ENCODE results near the gene KHDC3L. TPM values are rescaled to one million over a fixed set of nuclear protein-coding genes. Genes with fewer than 3 reads are reported as not detected.

The KHDC3L gene
- not detected for total RNA-seq

- no peaks in the 10 kb centered on the region for H3K27me3 Mint-ChIP-seq
These were observed at the start of gene KHDC3L for GRCh38 chr6:73362358-73362757. KHDC3L (plus strand) TSS chr6:73362658; CDS start chr6:73362730, 72 bp downstream.

GRCh38 chr6:73314577-73315492 is 47.6 kb upstream of the KHDC3L start:
- Mint-ChIP-seq H3K9me3 (peaks cover 4% of the 10 kb centered on the region), H3K4me1 (peaks cover 5% of the 10 kb centered on the region), H3K27ac (no peak overlapping the region), H3K27me3 (peaks cover 28% of the 10 kb centered on the region), H3K36me3 (ENCODE audit: low read depth) (no peaks in the 10 kb centered on the region), H3K4me3 (no peak overlapping the region)
- no peak for ATAC-seq (replicated peaks)

More at GRCh38 chr6:73362358-73362757, at the start of gene KHDC3L:
- ATAC-seq (replicated peaks), result no peak
- H3K4me3 Mint-ChIP-seq, result no peak within 1 kb of the TSS
- no peaks in the 10 kb centered on the region for H3K9me3 Mint-ChIP-seq
- no peak within 1 kb of the TSS for H3K27ac Mint-ChIP-seq
- H3K36me3 Mint-ChIP-seq (ENCODE audit: low read depth), result no peaks in the 10 kb centered on the region
- H3K4me1 Mint-ChIP-seq, result no peaks in the 10 kb centered on the region

- Mint-ChIP-seq H3K9me3 (peaks cover 1% of the 10 kb centered on the region), H3K27ac (no peak overlapping the region), H3K4me1 (no peaks in the 10 kb centered on the region), H3K4me3 (no peak overlapping the region), H3K27me3 (peaks cover 5% of the 10 kb centered on the region), H3K36me3 (ENCODE audit: low read depth) (no peaks in the 10 kb centered on the region)
- ATAC-seq (replicated peaks), result no peak
These were observed 39.1 kb upstream of the KHDC3L start for GRCh38 chr6:73323323-73323722.

GRCh38 chr6:73325656-73326055 is 36.8 kb upstream of the KHDC3L start:
- no peak overlapping the region for H3K27ac Mint-ChIP-seq
- H3K4me3 Mint-ChIP-seq, result no peak overlapping the region
- H3K36me3 Mint-ChIP-seq (ENCODE audit: low read depth), result no peaks in the 10 kb centered on the region
- H3K4me1 Mint-ChIP-seq, result no peaks in the 10 kb centered on the region
- H3K9me3 Mint-ChIP-seq, result no peaks in the 10 kb centered on the region
- ATAC-seq (replicated peaks), result no peak
- H3K27me3 Mint-ChIP-seq, result peaks cover 15% of the 10 kb centered on the region

- H3K4me1 Mint-ChIP-seq, result no peaks in the 10 kb centered on the region
- H3K27ac Mint-ChIP-seq, result no peak overlapping the region
- no peak for ATAC-seq (replicated peaks)
- H3K36me3 Mint-ChIP-seq (ENCODE audit: low read depth), result no peaks in the 10 kb centered on the region
- H3K9me3 Mint-ChIP-seq, result no peaks in the 10 kb centered on the region
- no peak overlapping the region for H3K4me3 Mint-ChIP-seq
- peaks cover 15% of the 10 kb centered on the region for H3K27me3 Mint-ChIP-seq
These were observed 33.7 kb upstream of the KHDC3L start for GRCh38 chr6:73328790-73329189.

GRCh38 chr6:73329201-73329600 is 33.3 kb upstream of the KHDC3L start:
- ATAC-seq (replicated peaks), result peak; percentile 74

GRCh38 chr6:73339340-73339739 is 23.1 kb upstream of the KHDC3L start:
- no peaks in the 10 kb centered on the region for H3K27me3 Mint-ChIP-seq
- H3K4me3 Mint-ChIP-seq, result no peak overlapping the region
- H3K4me1 Mint-ChIP-seq, result peaks cover 5% of the 10 kb centered on the region
- H3K9me3 Mint-ChIP-seq, result no peaks in the 10 kb centered on the region
- H3K27ac Mint-ChIP-seq, result no peak overlapping the region
- no peak for ATAC-seq (replicated peaks)
- H3K36me3 Mint-ChIP-seq (ENCODE audit: low read depth), result no peaks in the 10 kb centered on the region

More at GRCh38 chr6:73329201-73329600, 33.3 kb upstream of the KHDC3L start:
- Mint-ChIP-seq H3K27me3 (peaks cover 15% of the 10 kb centered on the region), H3K4me1 (no peaks in the 10 kb centered on the region), H3K9me3 (no peaks in the 10 kb centered on the region), H3K36me3 (ENCODE audit: low read depth) (no peaks in the 10 kb centered on the region), H3K27ac (peak overlapping the region; percentile 17), H3K4me3 (no peak overlapping the region)

- no peak overlapping the region for H3K4me3 Mint-ChIP-seq
- H3K36me3 Mint-ChIP-seq (ENCODE audit: low read depth), result no peaks in the 10 kb centered on the region
- H3K27me3 Mint-ChIP-seq, result no peaks in the 10 kb centered on the region
- H3K9me3 Mint-ChIP-seq, result no peaks in the 10 kb centered on the region
- peaks cover 5% of the 10 kb centered on the region for H3K4me1 Mint-ChIP-seq
- no peak for ATAC-seq (replicated peaks)
- H3K27ac Mint-ChIP-seq, result no peak overlapping the region
These were observed 22.4 kb upstream of the KHDC3L start for GRCh38 chr6:73340048-73340447.

GRCh38 chr6:73341335-73341734 is 21.1 kb upstream of the KHDC3L start:
- H3K4me1 Mint-ChIP-seq, result peaks cover 5% of the 10 kb centered on the region
- H3K27ac Mint-ChIP-seq, result no peak overlapping the region

GRCh38 chr6:73342174-73342573 is 20.3 kb upstream of the KHDC3L start:
- Mint-ChIP-seq H3K4me3 (no peak overlapping the region), H3K9me3 (no peaks in the 10 kb centered on the region), H3K4me1 (peaks cover 5% of the 10 kb centered on the region), H3K27ac (no peak overlapping the region), H3K36me3 (ENCODE audit: low read depth) (no peaks in the 10 kb centered on the region), H3K27me3 (peaks cover 6% of the 10 kb centered on the region)
- no peak for ATAC-seq (replicated peaks)

More at GRCh38 chr6:73341335-73341734, 21.1 kb upstream of the KHDC3L start:
- H3K27me3 Mint-ChIP-seq, result no peaks in the 10 kb centered on the region
- ATAC-seq (replicated peaks), result no peak
- H3K9me3 Mint-ChIP-seq, result no peaks in the 10 kb centered on the region
- H3K36me3 Mint-ChIP-seq (ENCODE audit: low read depth), result no peaks in the 10 kb centered on the region
- H3K4me3 Mint-ChIP-seq, result no peak overlapping the region

GRCh38 chr6:73343164-73343563 is 19.3 kb upstream of the KHDC3L start:
- Mint-ChIP-seq H3K4me1 (peaks cover 5% of the 10 kb centered on the region), H3K36me3 (ENCODE audit: low read depth) (no peaks in the 10 kb centered on the region), H3K27ac (no peak overlapping the region), H3K4me3 (no peak overlapping the region), H3K27me3 (peaks cover 10% of the 10 kb centered on the region), H3K9me3 (no peaks in the 10 kb centered on the region)
- no peak for ATAC-seq (replicated peaks)

GRCh38 chr6:73348550-73349204 is 13.8 kb upstream of the KHDC3L start:
- H3K27me3 Mint-ChIP-seq, result peaks cover 15% of the 10 kb centered on the region

GRCh38 chr6:73349311-73349710 is 13.1 kb upstream of the KHDC3L start:
- Mint-ChIP-seq H3K4me3 (no peak overlapping the region), H3K27ac (no peak overlapping the region), H3K9me3 (no peaks in the 10 kb centered on the region), H3K27me3 (peaks cover 15% of the 10 kb centered on the region), H3K36me3 (ENCODE audit: low read depth) (no peaks in the 10 kb centered on the region), H3K4me1 (no peaks in the 10 kb centered on the region)
- ATAC-seq (replicated peaks), result no peak

More at GRCh38 chr6:73348550-73349204, 13.8 kb upstream of the KHDC3L start:
- Mint-ChIP-seq H3K4me1 (no peaks in the 10 kb centered on the region), H3K4me3 (no peak overlapping the region), H3K36me3 (ENCODE audit: low read depth) (no peaks in the 10 kb centered on the region), H3K27ac (no peak overlapping the region), H3K9me3 (no peaks in the 10 kb centered on the region)
- ATAC-seq (replicated peaks), result no peak

- ATAC-seq (replicated peaks), result no peak
- peaks cover 4% of the 10 kb centered on the region for H3K27me3 Mint-ChIP-seq
- no peak within 1 kb of the TSS for H3K4me3 Mint-ChIP-seq
- H3K36me3 Mint-ChIP-seq (ENCODE audit: low read depth), result no peaks in the 10 kb centered on the region
- H3K27ac Mint-ChIP-seq, result no peak within 1 kb of the TSS
- no peaks in the 10 kb centered on the region for H3K4me1 Mint-ChIP-seq
- H3K9me3 Mint-ChIP-seq, result no peaks in the 10 kb centered on the region
These were observed 8.5 kb upstream of the KHDC3L start, which contains the start of gene DPPA5 for GRCh38 chr6:73353636-73354593. DPPA5 (minus strand) TSS chr6:73354276; CDS start chr6:73354225, 51 bp downstream.
